ENCODE data around the gene TNFAIP8. TPM values are rescaled to one million over a fixed set of nuclear protein-coding genes. Genes with fewer than 3 reads are reported as not detected.

TNFAIP8 gene
- total and polyA plus RNA-seq, 2 of the 13 experiments (the other 11 are each of a cell fraction or from before 2014, with no cell fraction given), result 6.4 to 11.2 TPM

- no peak for TF ChIP-seq RFXAP (CRISPR knock-in tag; IDR thresholded peaks at IDR 0.05; ENCODE audit: borderline replicate concordance)
- TF ChIP-seq, protein P1, sequence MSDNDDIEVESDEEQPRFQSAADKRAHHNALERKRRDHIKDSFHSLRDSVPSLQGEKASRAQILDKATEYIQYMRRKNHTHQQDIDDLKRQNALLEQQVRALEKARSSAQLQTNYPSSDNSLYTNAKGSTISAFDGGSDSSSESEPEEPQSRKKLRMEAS (IDR thresholded peaks at IDR 0.05), result no peak
- TF ChIP-seq, protein P2, sequence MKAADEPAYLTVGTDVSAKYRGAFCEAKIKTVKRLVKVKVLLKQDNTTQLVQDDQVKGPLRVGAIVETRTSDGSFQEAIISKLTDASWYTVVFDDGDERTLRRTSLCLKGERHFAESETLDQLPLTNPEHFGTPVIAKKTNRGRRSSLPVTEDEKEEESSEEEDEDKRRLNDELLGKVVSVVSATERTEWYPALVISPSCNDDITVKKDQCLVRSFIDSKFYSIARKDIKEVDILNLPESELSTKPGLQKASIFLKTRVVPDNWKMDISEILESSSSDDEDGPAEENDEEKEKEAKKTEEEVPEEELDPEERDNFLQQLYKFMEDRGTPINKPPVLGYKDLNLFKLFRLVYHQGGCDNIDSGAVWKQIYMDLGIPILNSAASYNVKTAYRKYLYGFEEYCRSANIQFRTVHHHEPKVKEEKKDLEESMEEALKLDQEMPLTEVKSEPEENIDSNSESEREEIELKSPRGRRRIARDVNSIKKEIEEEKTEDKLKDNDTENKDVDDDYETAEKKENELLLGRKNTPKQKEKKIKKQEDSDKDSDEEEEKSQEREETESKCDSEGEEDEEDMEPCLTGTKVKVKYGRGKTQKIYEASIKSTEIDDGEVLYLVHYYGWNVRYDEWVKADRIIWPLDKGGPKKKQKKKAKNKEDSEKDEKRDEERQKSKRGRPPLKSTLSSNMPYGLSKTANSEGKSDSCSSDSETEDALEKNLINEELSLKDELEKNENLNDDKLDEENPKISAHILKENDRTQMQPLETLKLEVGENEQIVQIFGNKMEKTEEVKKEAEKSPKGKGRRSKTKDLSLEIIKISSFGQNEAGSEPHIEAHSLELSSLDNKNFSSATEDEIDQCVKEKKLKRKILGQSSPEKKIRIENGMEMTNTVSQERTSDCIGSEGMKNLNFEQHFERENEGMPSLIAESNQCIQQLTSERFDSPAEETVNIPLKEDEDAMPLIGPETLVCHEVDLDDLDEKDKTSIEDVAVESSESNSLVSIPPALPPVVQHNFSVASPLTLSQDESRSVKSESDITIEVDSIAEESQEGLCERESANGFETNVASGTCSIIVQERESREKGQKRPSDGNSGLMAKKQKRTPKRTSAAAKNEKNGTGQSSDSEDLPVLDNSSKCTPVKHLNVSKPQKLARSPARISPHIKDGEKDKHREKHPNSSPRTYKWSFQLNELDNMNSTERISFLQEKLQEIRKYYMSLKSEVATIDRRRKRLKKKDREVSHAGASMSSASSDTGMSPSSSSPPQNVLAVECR (CRISPR knock-in tag; IDR thresholded peaks at IDR 0.05; ENCODE audit: borderline replicate concordance), result no peak
- no peak for TF ChIP-seq ZNF549 (CRISPR knock-in tag; IDR thresholded peaks at IDR 0.05)
- no peak for TF ChIP-seq RAD51 (IDR thresholded peaks at IDR 0.05; ENCODE audit: borderline replicate concordance)
- TF ChIP-seq TBL1XR1 (IDR thresholded peaks at IDR 0.05; ENCODE audit: borderline replicate concordance, low read length, partially characterized antibody), result no peak
- TF ChIP-seq, protein P3, sequence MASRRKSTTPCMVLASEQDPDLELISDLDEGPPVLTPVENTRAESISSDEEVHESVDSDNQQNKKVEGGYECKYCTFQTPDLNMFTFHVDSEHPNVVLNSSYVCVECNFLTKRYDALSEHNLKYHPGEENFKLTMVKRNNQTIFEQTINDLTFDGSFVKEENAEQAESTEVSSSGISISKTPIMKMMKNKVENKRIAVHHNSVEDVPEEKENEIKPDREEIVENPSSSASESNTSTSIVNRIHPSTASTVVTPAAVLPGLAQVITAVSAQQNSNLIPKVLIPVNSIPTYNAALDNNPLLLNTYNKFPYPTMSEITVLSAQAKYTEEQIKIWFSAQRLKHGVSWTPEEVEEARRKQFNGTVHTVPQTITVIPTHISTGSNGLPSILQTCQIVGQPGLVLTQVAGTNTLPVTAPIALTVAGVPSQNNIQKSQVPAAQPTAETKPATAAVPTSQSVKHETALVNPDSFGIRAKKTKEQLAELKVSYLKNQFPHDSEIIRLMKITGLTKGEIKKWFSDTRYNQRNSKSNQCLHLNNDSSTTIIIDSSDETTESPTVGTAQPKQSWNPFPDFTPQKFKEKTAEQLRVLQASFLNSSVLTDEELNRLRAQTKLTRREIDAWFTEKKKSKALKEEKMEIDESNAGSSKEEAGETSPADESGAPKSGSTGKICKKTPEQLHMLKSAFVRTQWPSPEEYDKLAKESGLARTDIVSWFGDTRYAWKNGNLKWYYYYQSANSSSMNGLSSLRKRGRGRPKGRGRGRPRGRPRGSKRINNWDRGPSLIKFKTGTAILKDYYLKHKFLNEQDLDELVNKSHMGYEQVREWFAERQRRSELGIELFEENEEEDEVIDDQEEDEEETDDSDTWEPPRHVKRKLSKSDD (CRISPR knock-in tag; IDR thresholded peaks at IDR 0.05; ENCODE audit: low read depth), result no peak
- TF ChIP-seq ZNF24 (IDR thresholded peaks at IDR 0.05), result no peak
Observed at GRCh38 chr5:119345861-119346260, 10.0 kb upstream of the TNFAIP8 start (continued).

Measured in HepG2 (cell line).